ENCODE data around the gene TMEM132C.

The TMEM132C gene

DNA sequence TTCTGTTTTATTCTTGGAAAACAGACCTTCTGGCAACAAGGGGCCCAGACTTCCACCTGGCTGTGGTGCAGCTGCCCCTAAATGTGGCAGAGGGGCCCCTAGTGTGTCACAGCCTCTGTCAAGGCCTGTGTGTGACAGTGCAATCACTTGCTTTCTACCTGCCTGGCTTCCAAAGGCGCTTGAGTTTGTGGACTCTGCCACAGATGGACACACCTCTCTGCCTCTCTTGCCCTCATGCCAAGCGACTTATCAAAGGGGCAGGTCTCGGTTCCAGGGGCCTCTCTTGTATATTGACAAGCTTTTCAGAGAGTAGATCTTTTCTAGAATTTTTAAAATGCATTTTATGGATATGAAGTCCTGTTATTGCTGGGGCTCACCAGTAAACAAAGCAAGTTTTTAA lies 339.6 kb downstream of the TMEM132C start:
- TF ChIP-seq CTCF (IDR thresholded peaks at IDR 0.05; ENCODE audit: extremely low read depth, missing control alignments), result no peak
- DNase-seq (ENCODE audit: low spot score), result no peak

- TF ChIP-seq CTCF (IDR thresholded peaks at IDR 0.05; ENCODE audit: extremely low read depth, missing control alignments), result no peak
- no peak for DNase-seq (ENCODE audit: low spot score)
These were observed 340.0 kb downstream of the TMEM132C start for GRCh38 chr12:128606970-128607369.

- no peak for DNase-seq (ENCODE audit: low spot score)
These were observed 340.7 kb downstream of the TMEM132C start for GRCh38 chr12:128607641-128608040.

DNA sequence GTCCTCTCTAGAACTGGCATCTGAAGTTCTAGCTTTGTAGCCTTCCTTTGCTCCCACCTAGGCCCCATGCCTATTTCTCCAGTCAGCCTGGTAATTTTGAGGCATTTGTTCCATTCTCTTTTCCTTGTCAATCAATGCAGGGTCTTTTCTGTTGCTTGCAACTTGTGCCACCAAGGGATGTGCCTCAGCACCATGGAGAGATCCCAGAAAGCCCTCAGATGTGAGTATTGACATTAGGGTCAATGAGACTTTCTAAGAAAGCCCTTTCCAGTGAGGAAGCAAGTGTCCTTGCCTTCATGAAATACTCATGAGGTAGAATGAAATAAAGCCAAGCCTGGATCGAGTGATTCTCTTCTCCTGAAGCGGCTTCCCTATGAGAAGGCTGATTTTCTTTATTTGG lies 342.9 kb downstream of the TMEM132C start:
- DNase-seq (ENCODE audit: low spot score), result no peak
- no peak for TF ChIP-seq CTCF (IDR thresholded peaks at IDR 0.05; ENCODE audit: extremely low read depth, missing control alignments)

More at GRCh38 chr12:128607641-128608040, 340.7 kb downstream of the TMEM132C start:
- TF ChIP-seq CTCF (IDR thresholded peaks at IDR 0.05; ENCODE audit: extremely low read depth, missing control alignments), result no peak

- DNase-seq (ENCODE audit: low spot score), result no peak
- no peak for TF ChIP-seq CTCF (IDR thresholded peaks at IDR 0.05; ENCODE audit: extremely low read depth, missing control alignments)
These were observed 344.8 kb downstream of the TMEM132C start for GRCh38 chr12:128611736-128612135.

DNA sequence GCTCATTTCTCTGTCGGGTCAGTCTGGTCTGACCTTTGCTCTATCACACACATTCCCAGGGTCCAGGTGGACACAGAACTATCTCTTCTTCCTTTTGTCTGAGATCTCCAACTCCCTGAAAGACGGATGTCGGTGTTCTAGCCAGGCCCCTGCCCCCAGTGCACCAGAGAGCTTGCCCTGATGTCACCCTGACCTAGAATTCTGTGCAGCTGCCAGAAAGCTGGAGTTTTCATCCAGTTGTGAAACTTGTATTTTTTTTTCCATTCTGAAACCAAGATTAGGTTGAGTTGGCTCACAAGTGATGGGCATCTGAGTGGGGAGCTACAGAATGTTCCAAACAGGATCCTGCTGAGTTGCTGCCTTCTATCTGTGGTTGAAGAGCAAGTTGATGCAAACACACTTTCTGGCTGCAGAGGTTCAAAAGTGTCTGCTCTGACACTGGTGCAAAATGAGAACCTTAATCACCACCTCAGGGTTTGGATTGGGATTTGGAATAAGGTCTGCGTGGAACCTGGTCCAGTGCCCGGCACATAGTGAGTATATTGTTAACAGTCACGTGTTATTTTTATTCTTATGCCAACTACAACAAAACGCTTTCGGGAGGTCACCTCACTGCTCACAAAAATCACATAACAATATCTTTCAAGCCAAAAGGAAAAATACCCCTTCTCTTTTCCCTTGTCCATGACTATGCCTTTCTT lies 345.3 kb downstream of the TMEM132C start:
- TF ChIP-seq CTCF (IDR thresholded peaks at IDR 0.05; ENCODE audit: extremely low read depth, missing control alignments), result no peak
- no peak for DNase-seq (ENCODE audit: low spot score)

GRCh38 chr12:128613837-128614590 lies 347.0 kb downstream of the TMEM132C start:
- no peak for DNase-seq (ENCODE audit: low spot score)
- no peak for TF ChIP-seq CTCF (IDR thresholded peaks at IDR 0.05; ENCODE audit: extremely low read depth, missing control alignments)

Measured in GM20000 (cell line).